GM21723 (cell line): ENCODE measurements around the gene GBP6.
"Not testable (repeated sequence)": the region's sequence is repeated elsewhere in the genome, so short reads cannot be mapped to it uniquely, and the experiment has no call there.

Source experiments
- ATAC-seq: cut with Tn5 transposase; IDR thresholded peaks from one replicate; pipeline ENCODE4 v1.9.1; 2021; ENCODE audit warnings: mild to moderate bottlenecking, moderate library complexity; ENCODE audit not compliant: unreplicated experiment

GBP6 gene, protein sequence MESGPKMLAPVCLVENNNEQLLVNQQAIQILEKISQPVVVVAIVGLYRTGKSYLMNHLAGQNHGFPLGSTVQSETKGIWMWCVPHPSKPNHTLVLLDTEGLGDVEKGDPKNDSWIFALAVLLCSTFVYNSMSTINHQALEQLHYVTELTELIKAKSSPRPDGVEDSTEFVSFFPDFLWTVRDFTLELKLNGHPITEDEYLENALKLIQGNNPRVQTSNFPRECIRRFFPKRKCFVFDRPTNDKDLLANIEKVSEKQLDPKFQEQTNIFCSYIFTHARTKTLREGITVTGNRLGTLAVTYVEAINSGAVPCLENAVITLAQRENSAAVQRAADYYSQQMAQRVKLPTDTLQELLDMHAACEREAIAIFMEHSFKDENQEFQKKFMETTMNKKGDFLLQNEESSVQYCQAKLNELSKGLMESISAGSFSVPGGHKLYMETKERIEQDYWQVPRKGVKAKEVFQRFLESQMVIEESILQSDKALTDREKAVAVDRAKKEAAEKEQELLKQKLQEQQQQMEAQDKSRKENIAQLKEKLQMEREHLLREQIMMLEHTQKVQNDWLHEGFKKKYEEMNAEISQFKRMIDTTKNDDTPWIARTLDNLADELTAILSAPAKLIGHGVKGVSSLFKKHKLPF

DNA sequence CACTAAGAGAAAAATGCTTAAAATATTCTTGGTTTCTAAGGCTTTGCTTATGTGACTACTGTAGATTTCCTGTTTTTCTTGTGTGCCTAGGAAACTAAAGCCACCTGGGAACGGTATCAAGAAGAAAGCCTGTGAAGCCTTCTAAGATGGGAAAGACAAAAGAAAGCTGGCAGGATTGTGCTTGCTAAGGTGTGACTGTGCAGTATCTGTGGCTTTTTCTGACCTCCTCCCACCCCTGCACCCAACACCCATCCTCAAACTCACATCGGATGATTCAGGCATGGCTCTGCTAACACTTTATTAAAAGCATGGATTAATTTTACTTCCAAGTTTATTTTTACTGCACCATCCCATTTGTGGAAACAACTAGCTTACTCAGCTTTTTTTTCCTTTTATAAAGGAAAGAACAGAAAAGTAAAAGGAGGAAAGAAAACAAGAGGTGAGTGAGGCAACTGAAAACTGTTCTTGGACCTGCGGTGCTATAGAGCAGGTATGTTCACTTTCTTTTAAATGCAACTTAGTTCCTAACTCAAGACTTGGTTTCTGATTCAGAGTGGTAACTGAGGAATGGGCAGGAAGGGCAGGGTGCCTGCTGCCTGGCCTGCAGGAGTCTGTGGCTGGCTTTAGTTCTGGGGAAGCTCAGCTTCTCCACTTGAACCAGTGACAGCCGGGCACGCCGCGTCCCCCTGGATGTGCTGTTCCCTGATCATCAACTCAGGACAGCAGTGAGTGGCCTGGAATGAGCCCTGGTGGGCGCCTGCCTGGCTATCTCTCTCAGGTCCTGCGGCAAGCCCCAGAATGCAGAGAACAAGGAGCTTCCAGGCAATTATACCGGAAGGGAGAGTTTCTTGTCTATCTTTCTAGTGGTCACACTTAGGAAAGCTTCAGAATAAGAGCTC, at the start of gene GBP6:
Gene GBP6 (plus strand): TSS at position 422 of the 899 bp plus-strand sequence. CDS start 4,493 bp downstream, outside the sequence.
- peak; percentile 46 for ATAC-seq

DNA sequence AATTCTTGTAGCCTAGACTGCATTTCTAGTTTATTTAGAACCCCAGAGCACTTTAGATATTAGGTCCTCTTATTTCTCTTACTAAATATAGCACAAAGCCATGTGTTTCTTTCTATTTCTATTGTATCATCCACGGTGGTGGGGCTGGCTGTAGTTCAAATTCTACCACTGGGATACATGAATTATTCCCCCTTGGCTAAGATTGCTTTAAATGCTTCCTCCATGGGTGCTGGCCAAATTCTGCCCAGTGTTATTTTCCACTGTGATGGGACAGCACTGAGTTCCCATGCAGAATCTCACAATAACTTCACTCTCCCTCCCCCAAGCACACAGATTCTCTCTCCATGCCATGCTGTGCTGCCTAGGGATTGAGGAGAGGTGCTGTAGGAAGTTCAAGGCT, 41.5 kb upstream of the GBP6 start:
- no peak for ATAC-seq

DNA sequence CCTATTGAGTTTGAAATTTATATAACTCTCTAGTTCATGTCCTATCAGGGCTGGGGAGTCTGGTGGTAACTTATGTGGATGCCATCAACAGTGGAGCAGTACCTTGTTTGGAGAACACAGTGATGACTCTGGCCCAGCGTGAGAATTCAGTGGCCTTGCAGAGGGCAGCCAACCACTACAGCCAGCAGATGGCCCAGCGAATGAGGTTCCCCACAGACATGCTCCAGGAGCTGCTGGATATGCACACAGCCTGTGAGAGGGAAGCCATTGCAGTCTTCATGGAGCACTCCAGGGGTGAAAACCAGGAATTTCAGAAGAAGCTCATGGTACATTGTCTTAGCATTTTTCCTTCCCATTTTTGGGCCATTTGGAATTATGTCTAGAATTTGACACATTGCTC, 32.0 kb upstream of the GBP6 start:
- no peak for ATAC-seq

DNA sequence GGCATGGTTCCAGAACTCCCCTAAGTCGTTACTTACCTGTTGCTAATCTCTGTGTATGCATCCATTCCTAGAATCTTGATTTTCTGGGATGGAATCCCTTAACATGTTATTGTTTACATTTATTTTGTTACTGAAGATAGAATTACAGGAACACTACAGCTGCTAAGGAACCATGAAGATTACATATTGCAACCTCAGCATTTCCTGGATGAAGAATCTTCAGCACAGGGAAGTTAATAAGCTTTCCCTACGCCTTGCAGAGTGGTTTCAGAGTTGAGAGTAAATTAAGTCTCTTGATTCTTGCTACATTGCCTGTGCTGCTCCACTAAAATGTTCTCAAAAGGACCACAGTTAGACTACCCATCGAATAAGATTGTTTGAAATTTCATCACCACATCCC, 31.4 kb upstream of the GBP6 start:
- ATAC-seq: no peak

DNA sequence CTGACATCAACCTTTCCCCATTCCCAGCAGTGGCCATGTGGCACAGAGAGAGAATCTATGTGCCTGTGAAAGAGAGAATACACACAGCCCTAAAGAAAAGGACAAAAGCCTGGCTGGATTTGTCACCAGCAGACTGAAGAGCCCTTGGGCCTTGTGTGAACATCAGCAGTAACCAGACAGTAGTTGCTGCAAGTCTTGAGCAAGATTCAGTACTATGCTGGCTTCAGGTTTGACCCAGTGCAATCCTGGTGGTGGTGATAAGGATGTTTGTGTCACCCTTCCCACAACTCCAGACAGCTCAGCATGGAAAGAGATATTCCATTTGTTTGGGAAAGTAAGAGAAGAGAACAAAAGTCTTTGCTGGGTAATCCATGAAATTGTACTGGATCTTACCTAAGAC, 28.4 kb upstream of the GBP6 start:
- ATAC-seq: no peak

DNA sequence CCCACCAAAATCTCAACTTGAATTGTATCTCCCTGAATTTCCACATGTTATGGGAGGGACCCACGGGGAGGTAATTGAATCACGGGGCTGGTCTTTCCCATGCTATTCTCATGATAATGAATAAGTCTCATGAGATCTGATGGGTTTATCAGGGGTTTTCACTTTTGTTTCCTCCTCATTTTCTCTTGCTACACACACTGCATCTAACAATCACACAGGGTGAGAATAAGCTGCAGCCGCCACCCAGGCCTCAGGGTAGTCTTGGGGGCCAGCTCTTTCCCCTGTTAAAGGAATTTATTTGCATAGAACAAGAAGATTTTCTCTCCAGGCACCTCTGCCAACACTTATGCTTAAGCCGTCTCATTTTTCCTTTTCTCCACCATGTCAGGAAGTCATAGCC, 26.0 kb upstream of the GBP6 start:
- no peak for ATAC-seq

DNA sequence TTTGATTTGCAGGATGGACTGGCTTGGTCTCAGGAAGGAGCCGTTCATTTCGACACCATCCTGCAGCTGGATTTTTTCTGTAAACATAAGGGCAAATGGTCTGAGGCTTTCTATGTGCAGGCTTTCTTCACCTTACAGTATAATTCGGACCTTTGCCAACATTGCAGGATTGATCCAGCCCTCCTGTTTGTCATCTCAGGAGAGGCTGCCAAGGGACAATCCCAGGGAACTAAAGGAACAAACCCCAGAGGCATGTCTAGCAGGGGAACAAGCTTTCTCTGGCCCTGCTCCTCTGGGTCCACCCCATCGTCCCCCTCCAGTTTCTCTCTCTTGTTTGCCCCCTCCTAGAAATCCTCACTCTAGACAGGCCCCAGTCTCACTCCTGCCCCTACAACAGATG, 24.8 kb upstream of the GBP6 start:
- ATAC-seq: no peak

DNA sequence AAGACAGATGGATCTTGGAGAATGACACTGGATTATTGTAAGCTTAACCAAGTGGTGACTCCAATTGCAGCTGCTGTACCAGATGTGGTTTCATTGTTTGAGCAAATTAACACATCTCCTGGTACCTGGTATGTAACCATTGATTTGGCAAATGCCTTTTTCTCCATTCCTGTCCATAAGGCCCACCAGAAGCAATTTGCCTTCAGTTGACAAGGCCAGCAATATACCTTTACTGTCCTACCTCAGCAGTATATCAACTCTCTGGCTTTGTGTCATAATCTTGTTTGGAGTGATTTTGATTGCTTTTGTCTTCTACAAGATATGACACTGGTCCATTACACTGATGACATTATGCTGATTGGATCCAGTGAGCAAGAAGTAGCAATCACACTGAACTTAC, 18.4 kb upstream of the GBP6 start:
- ATAC-seq: not testable (repeated sequence)

DNA sequence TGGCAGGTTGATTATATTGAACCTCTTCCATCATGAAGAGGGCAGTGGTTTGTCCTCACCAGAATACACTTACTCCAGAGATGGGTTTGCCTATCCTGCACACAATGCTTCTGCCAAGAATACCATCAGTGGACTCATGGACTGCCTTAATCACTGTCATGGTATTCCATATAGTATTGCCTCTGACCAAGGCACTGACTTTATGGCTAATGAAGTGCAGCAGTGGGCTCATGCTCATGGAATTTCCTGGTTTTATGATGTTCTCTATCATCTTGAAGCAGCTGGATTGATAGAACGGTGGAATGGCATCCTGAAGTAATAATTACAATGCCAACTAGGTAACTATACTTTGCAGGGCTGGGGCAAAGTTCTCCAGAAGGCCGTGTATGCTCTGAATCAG, 16.6 kb upstream of the GBP6 start:
- no peak for ATAC-seq

DNA sequence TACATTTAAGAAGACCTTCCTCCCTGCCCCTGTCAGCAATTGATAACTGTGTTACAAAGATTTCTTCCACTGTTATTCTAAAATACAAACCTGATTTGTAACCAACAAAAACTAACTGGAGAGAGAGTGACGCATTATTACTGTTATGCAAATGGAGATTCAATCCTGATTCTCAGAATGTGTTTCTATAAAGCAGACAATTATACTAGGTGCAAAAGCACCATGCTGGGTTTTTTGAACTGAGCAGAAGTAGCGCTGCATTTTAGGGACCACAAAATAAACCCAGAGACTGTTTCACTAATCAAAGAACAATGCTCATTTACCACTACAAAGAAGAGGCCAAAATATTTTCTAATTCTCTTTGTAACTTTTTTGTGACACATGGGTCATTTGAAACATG, 13.6 kb upstream of the GBP6 start:
- no peak for ATAC-seq

DNA sequence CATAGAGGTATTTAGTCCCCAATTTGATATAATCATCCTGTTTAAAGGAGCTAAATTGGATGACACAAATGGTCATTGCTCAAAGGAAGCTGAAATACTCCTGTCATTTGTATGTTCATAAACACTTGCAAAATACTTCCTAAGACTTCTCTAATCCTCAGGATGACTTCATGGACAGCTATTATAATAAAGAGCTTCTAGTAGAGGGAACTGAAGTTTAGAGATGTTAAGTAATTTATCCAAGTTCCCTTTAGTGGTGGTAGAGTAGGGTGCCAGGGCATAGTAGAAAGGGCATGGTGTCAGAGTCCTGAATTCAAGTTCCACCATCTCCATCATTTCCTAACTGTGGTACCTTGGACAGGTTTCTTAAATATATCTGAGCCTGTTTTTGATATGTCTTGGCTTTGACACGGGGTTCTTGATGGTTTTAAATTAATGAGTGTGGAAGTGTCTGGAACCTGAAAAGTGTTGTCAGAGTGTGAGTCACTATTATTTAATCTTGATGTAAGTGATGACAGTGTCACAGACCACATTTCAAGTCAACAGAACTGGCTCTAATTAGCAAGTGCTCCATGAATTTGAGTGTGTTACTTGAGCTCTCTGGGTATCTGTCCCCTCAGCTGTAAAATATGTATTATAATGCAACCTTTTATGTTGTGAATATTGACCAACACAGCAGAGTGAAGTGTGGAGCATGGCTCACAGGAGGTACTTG, 12.1 kb upstream of the GBP6 start:
- no peak for ATAC-seq

DNA sequence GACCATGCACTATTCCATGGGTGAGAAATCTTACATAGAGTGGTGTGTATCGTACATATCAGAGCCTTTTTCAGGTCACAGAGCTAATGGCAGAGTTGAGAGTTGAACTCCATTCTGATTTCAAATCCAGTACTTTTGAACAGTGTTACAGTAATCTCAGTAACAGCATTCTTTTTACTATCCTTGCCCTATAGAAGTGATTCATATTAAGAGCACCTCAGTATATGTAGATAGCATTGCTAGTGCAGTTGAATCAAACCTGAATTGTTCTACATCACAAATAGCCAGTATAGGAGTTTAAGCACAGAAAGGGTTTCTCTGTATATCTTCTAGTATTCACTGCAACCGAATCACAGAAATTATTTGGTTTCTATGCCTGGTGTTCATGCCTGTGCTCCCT, 11.4 kb upstream of the GBP6 start:
- no peak for ATAC-seq

DNA sequence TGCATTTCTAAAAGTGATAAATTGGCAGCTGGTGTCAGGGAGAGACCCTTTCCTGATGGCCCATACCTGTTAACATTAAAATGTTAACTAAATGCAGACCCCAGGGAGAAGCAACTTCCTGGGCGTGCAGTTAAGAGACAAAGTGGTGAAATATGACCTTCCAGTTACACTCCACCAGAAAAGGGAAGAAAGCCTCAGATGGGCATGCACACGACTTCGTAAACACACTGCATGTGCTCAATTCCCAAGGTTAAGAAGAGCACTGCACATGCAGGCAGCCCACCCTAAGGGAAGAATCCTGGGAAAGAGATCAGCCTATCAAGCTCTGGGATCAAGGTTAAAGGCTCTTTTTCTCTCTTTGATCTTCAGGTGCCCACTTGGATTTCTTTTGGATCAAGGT, 9.7 kb upstream of the GBP6 start:
- ATAC-seq: no peak

DNA sequence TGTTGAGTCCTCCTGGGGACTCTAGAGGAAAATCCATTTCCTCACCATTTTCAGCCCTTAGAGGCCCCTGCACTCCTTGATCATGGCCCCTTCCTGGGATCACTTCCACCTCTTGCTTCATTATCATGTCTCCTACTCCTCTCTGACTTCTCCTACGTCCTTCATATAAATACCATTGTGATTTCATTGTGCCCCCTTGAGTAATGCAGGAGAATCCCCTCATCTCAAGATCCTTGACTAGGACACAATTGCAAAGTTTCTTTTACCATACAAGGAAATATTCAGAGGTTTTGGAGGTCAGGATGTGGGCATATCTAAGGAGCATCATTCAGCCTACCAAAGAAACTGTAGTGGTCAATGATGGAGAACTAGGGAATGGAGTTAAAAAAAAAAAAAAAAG, 8.8 kb upstream of the GBP6 start:
- ATAC-seq: no peak

DNA sequence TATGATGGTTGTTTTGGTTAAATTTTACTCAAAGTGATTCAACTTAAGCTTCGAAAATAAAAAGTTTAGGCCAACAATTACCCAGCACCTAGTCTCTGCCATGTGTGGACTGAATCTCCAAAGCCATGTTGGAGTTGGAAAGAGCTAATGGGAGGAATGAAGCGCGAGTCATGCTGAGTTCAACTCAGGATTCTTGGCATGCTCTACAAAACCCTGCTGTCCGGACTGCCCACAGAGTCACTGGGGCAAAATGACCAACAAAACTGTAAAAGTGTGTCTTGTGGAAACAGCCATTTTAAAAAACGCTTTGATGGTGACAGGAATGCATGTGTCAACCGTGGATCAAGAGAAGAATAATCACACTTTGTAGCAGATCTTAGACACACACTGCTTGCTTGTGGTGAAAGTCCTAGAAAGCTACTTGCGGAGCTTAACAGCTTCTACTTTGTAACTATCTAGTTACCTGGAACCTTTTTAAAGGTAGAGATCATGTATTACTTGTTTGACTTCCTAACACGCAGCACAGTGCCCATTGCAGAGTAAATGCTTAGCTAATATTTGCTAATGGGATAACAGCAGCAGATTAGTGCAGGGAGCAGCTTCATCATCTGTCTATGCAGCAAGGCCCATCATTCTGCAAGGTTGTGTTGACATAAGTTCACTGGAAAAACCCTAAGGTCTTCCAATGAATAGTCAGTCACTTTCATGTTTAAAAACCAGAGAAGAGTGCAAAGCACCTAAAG, 7.0 kb upstream of the GBP6 start:
- no peak for ATAC-seq

DNA sequence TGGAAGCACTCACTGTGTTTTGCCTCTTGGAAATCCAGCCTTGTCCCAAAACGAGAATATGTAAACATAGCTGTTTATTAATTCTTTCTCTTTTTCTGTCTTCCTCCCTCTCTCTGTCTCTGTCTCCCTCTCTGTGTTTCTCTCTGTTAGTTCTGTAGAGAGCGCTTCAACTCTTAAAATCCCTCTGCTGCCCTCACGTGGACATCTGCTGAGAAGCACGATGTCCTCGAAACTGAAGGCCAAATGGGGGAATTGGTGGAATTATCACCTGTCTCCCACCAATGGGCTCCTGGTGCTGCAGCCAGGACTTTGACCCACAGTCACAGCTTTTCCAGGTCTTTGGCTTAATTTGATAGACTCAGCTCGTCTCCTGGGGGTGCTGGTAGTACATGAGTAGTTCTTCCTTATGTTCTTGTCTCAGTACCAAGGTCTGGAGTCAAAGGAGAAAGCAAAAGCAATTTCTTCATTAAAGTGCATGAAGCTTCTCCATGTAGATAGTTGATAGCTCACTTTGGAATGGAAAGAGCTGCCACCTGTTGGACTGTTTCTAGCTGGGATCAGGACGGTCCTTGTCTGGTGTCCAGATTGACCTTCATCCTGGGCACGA, 5.5 kb upstream of the GBP6 start:
- peak; percentile 63 for ATAC-seq

DNA sequence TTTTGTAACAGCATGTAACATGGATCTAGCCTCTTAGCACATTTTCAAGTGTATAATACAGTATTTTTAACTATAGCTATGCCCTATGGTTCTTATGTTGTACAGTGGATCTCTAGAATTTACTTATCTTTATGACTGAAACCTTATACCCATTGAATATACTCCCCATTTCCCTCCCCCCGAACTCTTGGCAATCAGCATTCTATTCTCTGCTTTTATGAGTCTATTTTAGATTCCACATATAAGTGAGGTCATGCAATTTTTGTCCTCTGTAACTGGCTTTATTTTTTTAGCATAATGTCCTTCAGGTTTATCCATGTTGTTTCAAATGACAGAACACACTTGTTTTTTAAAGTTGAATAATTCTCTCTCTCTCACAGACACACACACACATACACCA, 3.1 kb upstream of the GBP6 start:
- no peak for ATAC-seq

DNA sequence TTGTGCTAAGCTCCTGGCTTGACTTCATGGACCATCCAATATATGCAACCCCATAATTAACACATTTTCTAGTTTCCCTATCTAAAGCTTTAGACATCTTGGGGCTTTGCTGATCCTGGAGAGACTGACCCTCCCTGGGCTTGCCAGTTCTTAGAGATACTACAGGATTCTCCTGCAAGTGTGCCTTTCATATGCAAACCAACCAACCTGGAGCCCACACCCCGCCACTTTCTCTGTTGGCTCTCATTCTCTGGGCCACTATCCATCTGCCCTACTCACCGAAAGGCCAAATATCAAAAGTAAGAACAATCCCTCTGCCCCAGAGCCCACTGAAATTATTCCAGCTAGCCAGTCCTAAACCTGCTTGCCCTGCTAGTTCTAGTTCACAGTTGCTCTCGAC, 2.2 kb upstream of the GBP6 start:
- no peak for ATAC-seq

DNA sequence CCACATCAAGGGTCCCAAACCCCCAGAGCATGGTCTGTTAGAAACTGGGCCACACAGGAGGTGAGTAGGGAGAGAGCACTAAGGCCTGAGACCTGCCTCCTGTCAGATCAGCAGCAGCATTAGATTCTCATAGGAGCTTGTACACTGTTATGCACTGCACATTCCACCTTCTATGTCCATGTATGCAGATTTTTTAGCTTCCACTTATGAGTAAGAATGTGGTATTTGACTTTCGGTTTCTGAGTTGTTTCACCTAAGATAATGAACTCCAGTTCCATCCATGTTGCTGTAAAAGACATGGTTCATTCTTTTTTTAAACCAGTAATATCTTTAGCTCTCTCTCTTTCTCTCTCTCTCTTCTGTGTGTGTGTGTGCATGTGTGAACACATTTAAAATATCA, 663 bp upstream of the GBP6 start:
- peak; percentile 95 for ATAC-seq
